Neuronal stem cell (in vitro differentiated cells): Measurements from ENCODE around the gene MRPL53.

ENCODE experiments used
- DNase-seq: peaks from one replicate; pipeline ENCODE4 v3.0.0-alpha.2; 2013; ENCODE audit warnings: low spot score
- H2AFZ ChIP-seq: one replicate; pipeline ENCODE4 v1.6.1; 2013; ENCODE audit warnings: mild to moderate bottlenecking, low read length, inconsistent platforms
- H2AK5ac ChIP-seq: 2 replicates; pipeline ENCODE4 v1.6.1; 2013; ENCODE audit warnings: low read depth, mild to moderate bottlenecking, inconsistent platforms, low read length, moderate library complexity, mixed read lengths
- H2BK120ac ChIP-seq: 2 replicates; pipeline ENCODE4 v1.6.1; 2013; ENCODE audit warnings: low read depth, mild to moderate bottlenecking, inconsistent platforms, low read length, moderate library complexity, mixed read lengths
- H2BK12ac ChIP-seq: one replicate; pipeline ENCODE4 v1.6.1; 2013; ENCODE audit warnings: low read length, inconsistent platforms
- H2BK15ac ChIP-seq: 2 replicates; pipeline ENCODE4 v1.6.1; 2013; ENCODE audit warnings: mild to moderate bottlenecking, low read length, inconsistent platforms, mixed read lengths
- H2BK5ac ChIP-seq: one replicate; pipeline ENCODE4 v1.6.1; 2013; ENCODE audit warnings: inconsistent platforms, mild to moderate bottlenecking, low read length, moderate library complexity
- H3K14ac ChIP-seq: one replicate; pipeline ENCODE4 v1.6.1; 2013; ENCODE audit warnings: low read length, inconsistent platforms
- H3K18ac ChIP-seq: 2 replicates; pipeline ENCODE4 v1.6.1; 2013; ENCODE audit warnings: low read length, inconsistent platforms
- H3K23ac ChIP-seq: 2 replicates; pipeline ENCODE4 v1.6.1; 2013; ENCODE audit warnings: low read depth, mild to moderate bottlenecking, mixed read lengths, low read length, inconsistent platforms; ENCODE audit not compliant: poor library complexity
- H3K27ac ChIP-seq: replicated peaks from 3 replicates; pipeline ENCODE4 v1.5.1; 2013; ENCODE audit warnings: low read length, inconsistent platforms
- H3K27me3 ChIP-seq, 3 experiments: 2 replicates each; pipeline ENCODE4 v1.6.1; 2013; ENCODE audit warnings: low read length in 3 of 3, mild to moderate bottlenecking in 2 of 3, inconsistent platforms in 1 of 3, low read depth in 1 of 3, mixed read lengths in 1 of 3, moderate library complexity in 1 of 3; ENCODE audit not compliant: control insufficient read depth in 3 of 3, insufficient read depth in 3 of 3
- H3K36me3 ChIP-seq, 2 donors: replicated peaks in 1 of 2; 2 replicates each; pipeline ENCODE4 v1.6.1; 2013; ENCODE audit warnings: low read length in 2 of 2; ENCODE audit not compliant: control insufficient read depth in 2 of 2, insufficient read depth in 2 of 2
- H3K4ac ChIP-seq: 2 replicates; pipeline ENCODE4 v1.6.1; 2013; ENCODE audit warnings: inconsistent platforms, mild to moderate bottlenecking, low read length, moderate library complexity
- H3K4me1 ChIP-seq, 2 donors: 1 replicate in 1 of 2; 2 replicates in 1 of 2; pipeline ENCODE4 v1.6.1; 2013; ENCODE audit warnings: low read length in 2 of 2, low read depth in 1 of 2; ENCODE audit not compliant: control insufficient read depth in 2 of 2, insufficient read depth in 1 of 2
- H3K4me2 ChIP-seq: one replicate; pipeline ENCODE4 v1.6.1; 2013; ENCODE audit warnings: mild to moderate bottlenecking, low read length, inconsistent platforms; ENCODE audit not compliant: insufficient read depth, poor library complexity, severe bottlenecking
- H3K4me3 ChIP-seq, 2 donors: 2 replicates each; pipeline ENCODE4 v1.5.1; 2013; ENCODE audit warnings: low read length in 2 of 2, mild to moderate bottlenecking in 2 of 2, inconsistent platforms in 1 of 2, moderate library complexity in 1 of 2
- H3K79me1 ChIP-seq: one replicate; pipeline ENCODE4 v1.6.1; 2013; ENCODE audit warnings: low read depth, mild to moderate bottlenecking, inconsistent platforms, low read length, moderate library complexity
- H3K9ac ChIP-seq: one replicate; pipeline ENCODE4 v1.6.1; 2013; ENCODE audit warnings: mild to moderate bottlenecking, low read depth, low read length, inconsistent platforms; ENCODE audit not compliant: poor library complexity
- H3K9me3 ChIP-seq, 2 donors: replicated peaks in 1 of 2; 2 replicates each; pipeline versions ENCODE3 to v1.6.1; 2013; ENCODE audit warnings: low read length in 2 of 2, mild to moderate bottlenecking in 2 of 2, inconsistent platforms in 1 of 2, low read depth in 1 of 2, mixed read lengths in 1 of 2, moderate library complexity in 1 of 2; ENCODE audit not compliant: control insufficient read depth in 2 of 2, insufficient read depth in 1 of 2
- H4K8ac ChIP-seq: one replicate; pipeline ENCODE4 v1.6.1; 2013; ENCODE audit warnings: low read depth, mild to moderate bottlenecking, inconsistent platforms, low read length, moderate library complexity
- H4K91ac ChIP-seq: one replicate; pipeline ENCODE4 v1.6.1; 2013; ENCODE audit warnings: low read length, low read depth, mild to moderate bottlenecking, inconsistent platforms; ENCODE audit not compliant: poor library complexity
- WGBS, 2 donors: extraction: QIAGEN DNeasy Blood & Tissue Kit; methylation state at CpG; one replicate each; pipeline ENCODE4 v1.1.7; 2013; ENCODE audit warnings: missing lambda C conversion rate in 2 of 2, mixed read lengths in 1 of 2; ENCODE audit not compliant: insufficient read length in 2 of 2, insufficient replicate concordance in 1 of 2; ENCODE audit errors: extremely low coverage in 2 of 2; 5-methylcytosine and 5-hydroxymethylcytosine counted together

Gene MRPL53

GRCh38 chr2:74439803-74440377, 32.6 kb downstream of the MRPL53 start:
- peak overlapping the region; percentile 92 for H3K14ac ChIP-seq
- no peak overlapping the region for H4K91ac ChIP-seq
- H3K18ac ChIP-seq: peak overlapping the region; percentile 94
- peak overlapping the region; percentile 73 for H2BK120ac ChIP-seq
- peak overlapping the region; percentile 56 for H2BK5ac ChIP-seq
- WGBS, 2 donors: no CpG with 5 or more reads among the region's 14 CpGs
- peak overlapping the region; percentile 30 for H2BK15ac ChIP-seq
- no peak for DNase-seq
- no peak overlapping the region for H2BK12ac ChIP-seq
- peak overlapping the region; percentile 59 to 78 for H3K4me3 ChIP-seq
- H3K79me1 ChIP-seq: peaks cover 6% of the 10 kb centered on the region
- peaks cover 0 to under 1% of the 10 kb centered on the region in 2 donors for H3K36me3 ChIP-seq
- H3K9ac ChIP-seq: peak overlapping the region; percentile 90
- peak overlapping the region; percentile 96 for H2AFZ ChIP-seq
- peak overlapping the region; percentile 94 for H3K27ac ChIP-seq
- peak overlapping the region; percentile 43 for H2AK5ac ChIP-seq
- peaks cover 0 to 15% (median 0%) of the 10 kb centered on the region in 3 experiments for H3K27me3 ChIP-seq
- H4K8ac ChIP-seq: no peak overlapping the region
- peak overlapping the region; percentile 81 for H3K23ac ChIP-seq
- H3K4me2 ChIP-seq: peak overlapping the region; percentile 95
- peaks cover 0 to 2% of the 10 kb centered on the region in 2 donors for H3K9me3 ChIP-seq
- H3K4me1 ChIP-seq: peaks cover 17 to 19% of the 10 kb centered on the region in 2 donors
- H3K4ac ChIP-seq: no peak overlapping the region

- Histone ChIP-seq H3K4me2 (peak overlapping the region; percentile 95), H3K79me1 (peaks cover 8% of the 10 kb centered on the region), H3K23ac (no peak overlapping the region), H3K36me3 (peaks cover 2 to 3% of the 10 kb centered on the region in 2 donors), H2AK5ac (peak overlapping the region; percentile 43), H3K27ac (peak overlapping the region; percentile 94), H2BK5ac (peak overlapping the region; percentile 56), H4K8ac (no peak overlapping the region), H3K18ac (peak overlapping the region; percentile 94), H4K91ac (no peak overlapping the region), H3K4ac (no peak overlapping the region), H3K4me3 (peak overlapping the region; percentile 59 to 78), H3K14ac (peak overlapping the region; percentile 56), H2BK12ac (no peak overlapping the region), H3K9ac (peak overlapping the region; percentile 90), H3K9me3 (peaks cover 0 to 2% of the 10 kb centered on the region in 2 donors), H2BK15ac (peak overlapping the region; percentile 30), H3K27me3 (peaks cover 0 to 15% (median 0%) of the 10 kb centered on the region in 3 experiments), H3K4me1 (peaks cover 17 to 19% of the 10 kb centered on the region in 2 donors), H2AFZ (peak overlapping the region; percentile 96), H2BK120ac (no peak overlapping the region)
- WGBS, 2 donors: no CpG with 5 or more reads among the region's 3 CpGs
- no peak for DNase-seq
These were observed 33.1 kb downstream of the MRPL53 start for GRCh38 chr2:74439373-74439772.

GRCh38 chr2:74438248-74438647, 34.2 kb downstream of the MRPL53 start:
- no peak overlapping the region for H3K9ac ChIP-seq
- H3K4me2 ChIP-seq: no peak overlapping the region
- H4K8ac ChIP-seq: no peak overlapping the region
- H2AK5ac ChIP-seq: no peak overlapping the region
- peak overlapping the region; percentile 45 for H4K91ac ChIP-seq
- no peak overlapping the region for H2BK5ac ChIP-seq
- H3K23ac ChIP-seq: no peak overlapping the region
- no peak overlapping the region for H2BK120ac ChIP-seq
- no peak overlapping the region for H3K18ac ChIP-seq
- H3K14ac ChIP-seq: no peak overlapping the region
- no peak overlapping the region for H3K4me3 ChIP-seq
- peaks cover 17 to 19% of the 10 kb centered on the region in 2 donors for H3K4me1 ChIP-seq
- H2AFZ ChIP-seq: no peak overlapping the region
- peaks cover 8% of the 10 kb centered on the region for H3K79me1 ChIP-seq
- no peak for DNase-seq
- no peak overlapping the region for H3K27ac ChIP-seq
- H2BK15ac ChIP-seq: no peak overlapping the region
- no peak overlapping the region for H2BK12ac ChIP-seq
- H3K36me3 ChIP-seq: peaks cover 2 to 3% of the 10 kb centered on the region in 2 donors
- H3K4ac ChIP-seq: no peak overlapping the region
- peaks cover 0 to 2% of the 10 kb centered on the region in 2 donors for H3K9me3 ChIP-seq
- H3K27me3 ChIP-seq: peaks cover 0 to 15% (median 0%) of the 10 kb centered on the region in 3 experiments
- WGBS, 2 donors: no CpG with 5 or more reads among the region's 1 CpG

GRCh38 chr2:74436848-74437695, 35.4 kb downstream of the MRPL53 start:
- Histone ChIP-seq H2BK15ac (no peak overlapping the region), H2AFZ (no peak overlapping the region), H3K79me1 (peaks cover 8% of the 10 kb centered on the region), H3K14ac (no peak overlapping the region), H4K91ac (no peak overlapping the region), H3K36me3 (peaks cover 7 to 10% of the 10 kb centered on the region in 2 donors), H3K4me3 (no peak overlapping the region), H3K23ac (no peak overlapping the region), H3K9me3 (no peaks in the 10 kb centered on the region), H3K9ac (no peak overlapping the region), H4K8ac (no peak overlapping the region), H3K4me2 (no peak overlapping the region), H2BK12ac (no peak overlapping the region), H3K27me3 (peaks cover 0 to 5% (median 0%) of the 10 kb centered on the region in 3 experiments), H2AK5ac (no peak overlapping the region), H3K4ac (no peak overlapping the region), H3K27ac (no peak overlapping the region), H2BK5ac (no peak overlapping the region), H3K4me1 (peaks cover 17 to 19% of the 10 kb centered on the region in 2 donors), H2BK120ac (no peak overlapping the region), H3K18ac (no peak overlapping the region)
- DNase-seq: no peak
- no CpG with 5 or more reads among the region's 6 CpGs for whole genome bisulfite sequencing, 2 donors
